Epithelial cell of esophagus (primary cell): Measurements from ENCODE around the gene ANKRD49.
A peak's percentile ranks its signal among the peaks of the same experiment; 100 is the strongest.

Experiments used
- DNase-seq: peaks from one replicate; pipeline ENCODE4 v3.0.0; 2010; ENCODE audit warnings: low read depth
- H3K4me3 ChIP-seq: 2 replicates; pipeline ENCODE4 v1.5.1; 2011; ENCODE audit warnings: mild to moderate bottlenecking, low read length, control low read depth
- CTCF ChIP-seq: IDR thresholded peaks from 2 replicates; pipeline ENCODE4 v1.5.1; 2011; ENCODE audit warnings: low read depth, mild to moderate bottlenecking, low read length, control low read depth, inconsistent platforms; ENCODE audit not compliant: insufficient read depth; ENCODE audit errors: missing control alignments

The ANKRD49 gene

DNA sequence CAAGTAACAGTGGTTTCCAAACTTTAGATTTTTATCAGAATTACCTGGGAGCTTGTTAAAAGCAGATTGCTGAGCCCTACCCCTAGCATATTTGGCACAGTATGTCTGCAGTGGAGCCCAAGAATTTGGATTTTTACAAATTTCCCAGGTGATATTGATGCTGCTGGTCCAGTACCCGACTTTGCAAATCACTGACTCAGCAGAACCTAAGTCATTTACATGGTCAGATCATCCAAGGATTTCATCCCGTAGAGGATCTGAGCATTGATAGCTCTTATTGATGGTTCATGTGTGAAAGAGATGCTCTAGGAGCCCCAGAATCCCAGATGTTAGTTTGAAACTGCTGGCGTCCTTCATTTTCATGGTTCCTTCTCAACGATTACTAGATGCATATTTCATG, 24.5 kb downstream of the ANKRD49 start:
- no peak overlapping the region for H3K4me3 ChIP-seq
- TF ChIP-seq CTCF = no peak
- no peak for DNase-seq

- H3K4me3 ChIP-seq = no peak overlapping the region
- peak; percentile 34 for DNase-seq
- peak; percentile 48 for TF ChIP-seq CTCF
Observed at GRCh38 chr11:94519478-94520084, 25.8 kb downstream of the ANKRD49 start.

DNA sequence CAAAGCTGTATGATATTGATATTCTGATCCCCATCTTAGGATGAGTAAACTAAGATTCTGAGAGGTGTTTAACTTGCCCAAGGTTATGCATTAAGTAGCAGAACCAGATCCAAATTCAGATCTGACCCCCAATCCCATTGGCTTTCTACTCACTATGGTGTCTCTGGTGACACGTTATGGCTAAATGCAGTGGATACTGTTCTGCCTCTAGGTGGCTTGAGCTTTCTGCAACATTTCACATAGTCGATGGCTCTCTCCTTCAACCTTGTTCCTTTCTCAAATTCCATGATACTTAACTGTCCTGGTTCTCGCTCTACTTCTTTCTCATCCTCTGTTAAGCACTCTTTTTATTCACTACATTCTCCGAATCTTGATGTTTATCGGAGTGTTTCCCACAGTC, 27.9 kb downstream of the ANKRD49 start:
- no peak overlapping the region for H3K4me3 ChIP-seq
- peak; percentile 24 for DNase-seq
- TF ChIP-seq CTCF = peak; percentile 53

GRCh38 chr11:94524341-94524740, 30.6 kb downstream of the ANKRD49 start:
- no peak for DNase-seq
- no peak for TF ChIP-seq CTCF
- H3K4me3 ChIP-seq = no peak overlapping the region

DNA sequence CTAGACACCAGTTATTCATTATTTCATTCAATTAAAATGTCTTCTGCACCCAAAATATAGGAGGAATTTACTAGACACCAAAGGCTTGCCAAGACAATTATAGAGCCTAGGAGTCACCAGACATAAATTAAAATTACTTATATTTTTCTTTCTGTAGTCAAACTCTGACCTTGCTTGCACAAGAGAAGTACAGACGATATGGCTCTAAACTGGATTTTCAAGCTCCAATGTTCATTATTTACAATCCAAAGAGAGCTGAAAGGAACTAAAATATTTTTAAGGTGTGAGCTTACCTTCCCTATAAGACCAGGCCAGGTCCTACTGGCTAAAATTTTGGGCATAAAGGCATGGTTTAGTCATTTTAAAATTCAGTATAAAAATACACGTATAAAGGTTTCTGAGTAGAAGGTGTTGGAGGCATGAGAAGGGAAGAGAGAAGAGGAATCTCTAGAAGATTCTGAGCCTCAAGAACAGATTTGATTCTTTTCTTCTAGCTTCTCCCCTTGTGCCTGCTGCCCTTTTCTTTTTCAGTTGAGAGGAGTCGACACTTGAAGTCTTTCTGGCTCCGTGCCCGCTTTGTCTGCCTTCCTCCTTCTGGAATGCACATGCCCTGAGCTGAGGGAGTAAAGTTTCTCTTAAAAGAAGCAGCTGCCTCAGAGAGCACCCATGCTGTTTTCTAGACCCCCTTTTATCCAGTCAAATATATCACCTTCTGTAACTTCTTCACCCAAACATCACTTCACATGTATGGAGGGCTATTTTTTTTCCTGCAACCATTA, 32.0 kb downstream of the ANKRD49 start:
- H3K4me3 ChIP-seq = no peak overlapping the region
- peak; percentile 64 for DNase-seq
- TF ChIP-seq CTCF = no peak

DNA sequence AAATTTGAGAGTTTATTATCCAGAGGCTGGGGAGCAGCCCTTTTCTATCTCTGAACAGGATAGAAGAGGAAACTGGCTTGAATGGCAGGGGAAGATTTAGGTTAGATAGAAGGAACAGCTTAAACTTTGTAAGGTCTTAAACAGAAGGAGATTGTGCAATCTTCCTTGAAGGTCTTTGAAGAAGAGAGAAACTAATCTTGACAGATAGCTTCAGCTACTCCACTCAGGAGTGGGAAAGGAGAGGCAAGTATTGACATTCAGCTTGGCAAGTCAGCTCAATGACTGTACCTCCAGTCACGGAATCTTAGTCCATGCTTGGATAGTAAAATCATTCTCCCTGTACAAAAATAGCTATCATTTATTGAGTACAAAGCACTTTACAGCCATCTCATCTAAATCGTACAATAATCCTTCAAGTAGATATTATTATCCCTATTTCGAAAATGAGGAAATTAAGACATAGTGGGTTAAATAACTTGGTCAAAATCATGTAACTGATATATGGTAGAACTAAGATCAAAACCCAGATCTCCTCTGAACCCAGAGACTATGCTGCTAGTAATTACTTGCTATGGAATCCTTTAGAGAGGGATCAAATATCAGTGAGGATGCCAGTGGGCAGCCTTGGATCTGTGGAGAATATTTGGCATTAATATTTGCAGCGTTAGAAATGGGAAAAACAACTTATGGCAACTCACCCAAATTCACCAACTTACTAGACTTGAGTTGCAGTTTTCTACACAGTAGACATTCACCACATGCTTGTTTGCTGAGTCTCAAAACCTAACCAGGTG, 33.1 kb downstream of the ANKRD49 start:
- H3K4me3 ChIP-seq = no peak overlapping the region
- TF ChIP-seq CTCF = no peak
- peak; percentile 43 for DNase-seq
